Measurements from ENCODE around the gene MACROD2.

MACROD2 gene

DNA sequence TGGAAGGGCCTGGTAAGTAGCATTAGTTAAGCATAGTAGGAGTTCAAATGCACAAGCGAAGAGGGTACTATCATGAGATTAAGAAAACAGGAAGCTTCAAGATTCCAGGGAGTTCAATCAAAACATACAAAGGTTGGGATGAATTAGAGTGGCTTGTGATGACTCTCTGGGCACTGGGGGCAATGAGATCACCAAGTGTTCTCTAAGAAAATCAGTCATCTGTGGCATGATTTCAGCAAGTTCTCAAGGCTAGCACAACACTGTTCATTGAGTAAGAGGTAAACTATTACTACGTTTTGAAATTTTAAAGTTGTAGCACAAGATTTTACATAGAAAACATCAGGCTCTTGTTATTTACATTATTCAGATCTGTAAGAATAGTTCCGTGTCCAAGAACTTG is 481.8 kb downstream of the MACROD2 start:
- ChIA-PET POLR2A (no interaction called here), CTCF (interaction anchor here (0.7 kb wide), 1 partner anchor 1244 kb away, joined by 3 read pairs; no protein-coding TSS in a partner anchor)
- no peak for TF ChIP-seq ZNF394 (tag by site-specific recombination; IDR thresholded peaks at IDR 0.05; ENCODE audit: borderline replicate concordance)
- TF ChIP-seq, protein P1, sequence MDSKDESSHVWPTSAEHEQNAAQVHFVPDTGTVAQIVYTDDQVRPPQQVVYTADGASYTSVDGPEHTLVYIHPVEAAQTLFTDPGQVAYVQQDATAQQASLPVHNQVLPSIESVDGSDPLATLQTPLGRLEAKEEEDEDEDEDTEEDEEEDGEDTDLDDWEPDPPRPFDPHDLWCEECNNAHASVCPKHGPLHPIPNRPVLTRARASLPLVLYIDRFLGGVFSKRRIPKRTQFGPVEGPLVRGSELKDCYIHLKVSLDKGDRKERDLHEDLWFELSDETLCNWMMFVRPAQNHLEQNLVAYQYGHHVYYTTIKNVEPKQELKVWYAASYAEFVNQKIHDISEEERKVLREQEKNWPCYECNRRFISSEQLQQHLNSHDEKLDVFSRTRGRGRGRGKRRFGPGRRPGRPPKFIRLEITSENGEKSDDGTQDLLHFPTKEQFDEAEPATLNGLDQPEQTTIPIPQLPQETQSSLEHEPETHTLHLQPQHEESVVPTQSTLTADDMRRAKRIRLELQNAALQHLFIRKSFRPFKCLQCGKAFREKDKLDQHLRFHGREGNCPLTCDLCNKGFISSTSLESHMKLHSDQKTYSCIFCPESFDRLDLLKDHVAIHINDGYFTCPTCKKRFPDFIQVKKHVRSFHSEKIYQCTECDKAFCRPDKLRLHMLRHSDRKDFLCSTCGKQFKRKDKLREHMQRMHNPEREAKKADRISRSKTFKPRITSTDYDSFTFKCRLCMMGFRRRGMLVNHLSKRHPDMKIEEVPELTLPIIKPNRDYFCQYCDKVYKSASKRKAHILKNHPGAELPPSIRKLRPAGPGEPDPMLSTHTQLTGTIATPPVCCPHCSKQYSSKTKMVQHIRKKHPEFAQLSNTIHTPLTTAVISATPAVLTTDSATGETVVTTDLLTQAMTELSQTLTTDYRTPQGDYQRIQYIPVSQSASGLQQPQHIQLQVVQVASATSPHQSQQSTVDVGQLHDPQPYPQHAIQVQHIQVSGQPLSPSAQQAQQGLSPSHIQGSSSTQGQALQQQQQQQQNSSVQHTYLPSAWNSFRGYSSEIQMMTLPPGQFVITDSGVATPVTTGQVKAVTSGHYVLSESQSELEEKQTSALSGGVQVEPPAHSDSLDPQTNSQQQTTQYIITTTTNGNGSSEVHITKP (tag by site-specific recombination; IDR thresholded peaks at IDR 0.05) = no peak
- TF ChIP-seq, protein P2, sequence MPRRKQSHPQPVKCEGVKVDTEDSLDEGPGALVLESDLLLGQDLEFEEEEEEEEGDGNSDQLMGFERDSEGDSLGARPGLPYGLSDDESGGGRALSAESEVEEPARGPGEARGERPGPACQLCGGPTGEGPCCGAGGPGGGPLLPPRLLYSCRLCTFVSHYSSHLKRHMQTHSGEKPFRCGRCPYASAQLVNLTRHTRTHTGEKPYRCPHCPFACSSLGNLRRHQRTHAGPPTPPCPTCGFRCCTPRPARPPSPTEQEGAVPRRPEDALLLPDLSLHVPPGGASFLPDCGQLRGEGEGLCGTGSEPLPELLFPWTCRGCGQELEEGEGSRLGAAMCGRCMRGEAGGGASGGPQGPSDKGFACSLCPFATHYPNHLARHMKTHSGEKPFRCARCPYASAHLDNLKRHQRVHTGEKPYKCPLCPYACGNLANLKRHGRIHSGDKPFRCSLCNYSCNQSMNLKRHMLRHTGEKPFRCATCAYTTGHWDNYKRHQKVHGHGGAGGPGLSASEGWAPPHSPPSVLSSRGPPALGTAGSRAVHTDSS (tag by site-specific recombination; IDR thresholded peaks at IDR 0.05) = no peak
- TF ChIP-seq HOXC10 (CRISPR knock-in tag; IDR thresholded peaks at IDR 0.05) = no peak
- TF ChIP-seq, protein P3, sequence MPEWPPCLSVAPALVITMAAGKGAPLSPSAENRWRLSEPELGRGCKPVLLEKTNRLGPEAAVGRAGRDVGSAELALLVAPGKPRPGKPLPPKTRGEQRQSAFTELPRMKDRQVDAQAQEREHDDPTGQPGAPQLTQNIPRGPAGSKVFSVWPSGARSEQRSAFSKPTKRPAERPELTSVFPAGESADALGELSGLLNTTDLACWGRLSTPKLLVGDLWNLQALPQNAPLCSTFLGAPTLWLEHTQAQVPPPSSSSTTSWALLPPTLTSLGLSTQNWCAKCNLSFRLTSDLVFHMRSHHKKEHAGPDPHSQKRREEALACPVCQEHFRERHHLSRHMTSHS (tag by site-specific recombination; IDR thresholded peaks at IDR 0.05) = no peak
- TF ChIP-seq ZNF433 (tag by site-specific recombination; IDR thresholded peaks at IDR 0.05; ENCODE audit: low read depth) = no peak
- no peak for TF ChIP-seq GLIS2 (tag by site-specific recombination; IDR thresholded peaks at IDR 0.05)
- no peak for TF ChIP-seq ZNF791 (tag by site-specific recombination; IDR thresholded peaks at IDR 0.05)
- TF ChIP-seq, protein P4, sequence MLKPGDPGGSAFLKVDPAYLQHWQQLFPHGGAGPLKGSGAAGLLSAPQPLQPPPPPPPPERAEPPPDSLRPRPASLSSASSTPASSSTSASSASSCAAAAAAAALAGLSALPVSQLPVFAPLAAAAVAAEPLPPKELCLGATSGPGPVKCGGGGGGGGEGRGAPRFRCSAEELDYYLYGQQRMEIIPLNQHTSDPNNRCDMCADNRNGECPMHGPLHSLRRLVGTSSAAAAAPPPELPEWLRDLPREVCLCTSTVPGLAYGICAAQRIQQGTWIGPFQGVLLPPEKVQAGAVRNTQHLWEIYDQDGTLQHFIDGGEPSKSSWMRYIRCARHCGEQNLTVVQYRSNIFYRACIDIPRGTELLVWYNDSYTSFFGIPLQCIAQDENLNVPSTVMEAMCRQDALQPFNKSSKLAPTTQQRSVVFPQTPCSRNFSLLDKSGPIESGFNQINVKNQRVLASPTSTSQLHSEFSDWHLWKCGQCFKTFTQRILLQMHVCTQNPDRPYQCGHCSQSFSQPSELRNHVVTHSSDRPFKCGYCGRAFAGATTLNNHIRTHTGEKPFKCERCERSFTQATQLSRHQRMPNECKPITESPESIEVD (tag by site-specific recombination; IDR thresholded peaks at IDR 0.05) = no peak
- TF ChIP-seq ZNF140 (tag by site-specific recombination; IDR thresholded peaks at IDR 0.05) = no peak
- no peak for TF ChIP-seq ZFP41 (tag by site-specific recombination; IDR thresholded peaks at IDR 0.05; ENCODE audit: borderline replicate concordance)
- TF ChIP-seq ZNF121 (tag by site-specific recombination; IDR thresholded peaks at IDR 0.05) = no peak
- no peak for TF ChIP-seq ZNF274 (IDR thresholded peaks at IDR 0.05; ENCODE audit: low read length)
- TF ChIP-seq ZNF274 (tag by site-specific recombination; IDR thresholded peaks at IDR 0.05; ENCODE audit: borderline replicate concordance) = no peak
- no peak for TF ChIP-seq ZNF664 (tag by site-specific recombination; IDR thresholded peaks at IDR 0.05)
- no peak for TF ChIP-seq ZNF654 (tag by site-specific recombination; IDR thresholded peaks at IDR 0.05; ENCODE audit: low read depth)
- TF ChIP-seq ZBTB17 (tag by site-specific recombination; IDR thresholded peaks at IDR 0.05) = no peak
- no peak for TF ChIP-seq ZNF776 (tag by site-specific recombination; IDR thresholded peaks at IDR 0.05; ENCODE audit: borderline replicate concordance)
- no peak for TF ChIP-seq OSR2 (tag by site-specific recombination; IDR thresholded peaks at IDR 0.05)
- Histone ChIP-seq H3K36me3 (ENCODE audit: control insufficient read depth in 2 of 2, insufficient read depth in 1 of 2, low read length in 2 of 2) (no peaks in the 10 kb centered on the region), H3K4me1 (ENCODE audit: control insufficient read depth, insufficient read depth, low read length) (no peaks in the 10 kb centered on the region), H3K9me3 (ENCODE audit: control insufficient read depth, insufficient read depth, low read depth, low read length) (no peaks in the 10 kb centered on the region), H3K4me3 (ENCODE audit: low read depth, low read length) (no peak overlapping the region), H3K27ac (ENCODE audit: extremely low read depth, low read depth, low read length) (no peak overlapping the region)

DNA sequence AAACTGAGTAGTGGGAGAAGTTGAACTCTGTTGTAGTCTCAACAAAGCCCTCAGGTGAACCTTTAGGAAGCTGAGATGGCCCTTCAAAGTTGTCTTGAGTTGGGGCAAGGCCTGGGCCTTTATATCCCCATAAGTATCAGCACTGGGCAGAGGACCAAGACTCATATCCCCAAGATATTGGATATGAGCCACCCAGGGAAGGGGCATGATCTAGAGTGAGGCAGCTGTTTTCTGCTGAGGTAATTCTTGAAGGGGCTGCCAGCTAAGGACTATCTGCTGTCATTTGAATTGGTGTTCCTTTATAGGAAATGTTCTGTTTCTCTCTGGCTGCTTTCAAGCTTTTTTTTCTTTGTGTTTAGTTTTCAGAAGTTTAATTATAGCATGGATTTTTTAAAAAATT is 482.8 kb downstream of the MACROD2 start:
- Histone ChIP-seq H3K36me3 (ENCODE audit: control insufficient read depth in 2 of 2, insufficient read depth in 1 of 2, low read length in 2 of 2) (no peaks in the 10 kb centered on the region), H3K4me1 (ENCODE audit: control insufficient read depth, insufficient read depth, low read length) (no peaks in the 10 kb centered on the region), H3K9me3 (ENCODE audit: control insufficient read depth, insufficient read depth, low read depth, low read length) (no peaks in the 10 kb centered on the region), H3K27ac (ENCODE audit: extremely low read depth, low read depth, low read length) (no peak overlapping the region), H3K4me3 (ENCODE audit: low read depth, low read length) (no peak overlapping the region)
- POLR2A ChIA-PET = no interaction called here
- CTCF ChIA-PET = interaction anchor here (0.7 kb wide), 2 partner anchors 111 to 1245 kb away, joined by 3 read pairs; no protein-coding TSS in a partner anchor
- TF ChIP-seq, protein P5, sequence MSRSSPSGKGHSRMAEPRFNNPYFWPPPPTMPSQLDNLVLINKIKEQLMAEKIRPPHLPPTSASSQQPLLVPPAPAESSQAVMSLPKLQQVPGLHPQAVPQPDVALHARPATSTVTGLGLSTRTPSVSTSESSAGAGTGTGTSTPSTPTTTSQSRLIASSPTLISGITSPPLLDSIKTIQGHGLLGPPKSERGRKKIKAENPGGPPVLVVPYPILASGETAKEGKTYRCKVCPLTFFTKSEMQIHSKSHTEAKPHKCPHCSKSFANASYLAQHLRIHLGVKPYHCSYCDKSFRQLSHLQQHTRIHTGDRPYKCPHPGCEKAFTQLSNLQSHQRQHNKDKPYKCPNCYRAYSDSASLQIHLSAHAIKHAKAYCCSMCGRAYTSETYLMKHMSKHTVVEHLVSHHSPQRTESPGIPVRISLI (tag by site-specific recombination; IDR thresholded peaks at IDR 0.05) = no peak
- TF ChIP-seq ZEB2 (tag by site-specific recombination; IDR thresholded peaks at IDR 0.05) (no peak), ZNF747 (tag by site-specific recombination; IDR thresholded peaks at IDR 0.05) (no peak), ZNF677 (tag by site-specific recombination; IDR thresholded peaks at IDR 0.05) (no peak), ZNF146 (tag by site-specific recombination; IDR thresholded peaks at IDR 0.05) (no peak), ZNF416 (tag by site-specific recombination; IDR thresholded peaks at IDR 0.05) (no peak)
- TF ChIP-seq, protein P6, sequence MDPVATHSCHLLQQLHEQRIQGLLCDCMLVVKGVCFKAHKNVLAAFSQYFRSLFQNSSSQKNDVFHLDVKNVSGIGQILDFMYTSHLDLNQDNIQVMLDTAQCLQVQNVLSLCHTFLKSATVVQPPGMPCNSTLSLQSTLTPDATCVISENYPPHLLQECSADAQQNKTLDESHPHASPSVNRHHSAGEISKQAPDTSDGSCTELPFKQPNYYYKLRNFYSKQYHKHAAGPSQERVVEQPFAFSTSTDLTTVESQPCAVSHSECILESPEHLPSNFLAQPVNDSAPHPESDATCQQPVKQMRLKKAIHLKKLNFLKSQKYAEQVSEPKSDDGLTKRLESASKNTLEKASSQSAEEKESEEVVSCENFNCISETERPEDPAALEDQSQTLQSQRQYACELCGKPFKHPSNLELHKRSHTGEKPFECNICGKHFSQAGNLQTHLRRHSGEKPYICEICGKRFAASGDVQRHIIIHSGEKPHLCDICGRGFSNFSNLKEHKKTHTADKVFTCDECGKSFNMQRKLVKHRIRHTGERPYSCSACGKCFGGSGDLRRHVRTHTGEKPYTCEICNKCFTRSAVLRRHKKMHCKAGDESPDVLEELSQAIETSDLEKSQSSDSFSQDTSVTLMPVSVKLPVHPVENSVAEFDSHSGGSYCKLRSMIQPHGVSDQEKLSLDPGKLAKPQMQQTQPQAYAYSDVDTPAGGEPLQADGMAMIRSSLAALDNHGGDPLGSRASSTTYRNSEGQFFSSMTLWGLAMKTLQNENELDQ (tag by site-specific recombination; IDR thresholded peaks at IDR 0.05; ENCODE audit: low read depth) = no peak
